ENCODE measurements around the gene ZNF429. TPM values are rescaled to one million over a fixed set of nuclear protein-coding genes. Genes with fewer than 3 reads are reported as not detected.

ZNF429 gene
- total RNA-seq, 2 donors from 2014 or later: 10.5 to 15.1 TPM

- H3K9me3 ChIP-seq: no peaks in the 10 kb centered on the region
- no peak for TF ChIP-seq CTCF (IDR thresholded peaks at IDR 0.05)
- no peak overlapping the region for H3K27ac ChIP-seq
- H3K4me3 ChIP-seq: no peak overlapping the region
- no peak overlapping the region for H3K9ac ChIP-seq (ENCODE audit: low read depth in 2 of 2, low read length in 2 of 2)
- no peaks in the 10 kb centered on the region for H3K4me1 ChIP-seq
- no peak for DNase-seq
- no peaks in the 10 kb centered on the region for H3K36me3 ChIP-seq
- H3K27me3 ChIP-seq: no peaks in the 10 kb centered on the region
- intact Hi-C loops (cut with DNase I): loop anchor here (5.0 to 10.0 kb wide), 2 partner anchors 210 to 282 kb away; no protein-coding TSS in a partner anchor
Observed at GRCh38 chr19:21484631-21485030, 20.8 kb upstream of the ZNF429 start.

- no peaks in the 10 kb centered on the region for H3K27me3 ChIP-seq
- no peak overlapping the region for H3K4me3 ChIP-seq
- H3K27ac ChIP-seq: no peak overlapping the region
- no peak for TF ChIP-seq CTCF (IDR thresholded peaks at IDR 0.05)
- no peak overlapping the region for H3K9ac ChIP-seq (ENCODE audit: low read depth in 2 of 2, low read length in 2 of 2)
- no peaks in the 10 kb centered on the region for H3K36me3 ChIP-seq
- no peaks in the 10 kb centered on the region for H3K9me3 ChIP-seq
- no peak for DNase-seq
- intact Hi-C loops (cut with DNase I): loop anchor here (10.0 kb wide), 1 partner anchor 209 kb away; no protein-coding TSS in a partner anchor
- H3K4me1 ChIP-seq: no peaks in the 10 kb centered on the region
Observed at GRCh38 chr19:21485926-21486325, 19.5 kb upstream of the ZNF429 start.

DNA sequence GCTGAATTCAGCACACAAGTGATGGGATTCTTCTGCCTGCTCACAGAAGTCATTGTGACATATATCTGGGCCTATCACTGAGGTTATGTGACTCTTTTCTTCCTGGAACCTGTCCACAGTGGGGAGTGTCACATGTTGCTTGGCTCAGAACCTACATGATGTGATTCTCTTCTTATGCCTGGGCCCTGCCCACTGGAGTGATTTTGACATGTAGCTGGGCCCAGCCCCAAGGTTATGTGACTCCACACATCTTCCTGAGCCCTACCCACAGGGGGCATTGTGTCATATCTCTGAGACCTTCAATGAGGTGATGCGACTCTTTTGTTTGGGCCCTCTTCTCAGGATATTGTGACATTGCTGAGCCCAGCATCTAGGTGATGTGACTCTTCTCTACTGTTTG is 17.4 kb upstream of the ZNF429 start:
- DNase-seq: no peak
- intact Hi-C loops (cut with DNase I): loop anchor here (10.0 kb wide), 1 partner anchor 207 kb away; no protein-coding TSS in a partner anchor
- Histone ChIP-seq H3K9ac (ENCODE audit: low read depth in 2 of 2, low read length in 2 of 2) (no peak overlapping the region), H3K9me3 (no peaks in the 10 kb centered on the region), H3K4me3 (no peak overlapping the region), H3K4me1 (no peaks in the 10 kb centered on the region), H3K27ac (no peak overlapping the region), H3K36me3 (no peaks in the 10 kb centered on the region), H3K27me3 (no peaks in the 10 kb centered on the region)
- TF ChIP-seq CTCF (IDR thresholded peaks at IDR 0.05): no peak

GRCh38 chr19:21491146-21491545 is 14.3 kb upstream of the ZNF429 start:
- no peak for TF ChIP-seq CTCF (IDR thresholded peaks at IDR 0.05)

DNA sequence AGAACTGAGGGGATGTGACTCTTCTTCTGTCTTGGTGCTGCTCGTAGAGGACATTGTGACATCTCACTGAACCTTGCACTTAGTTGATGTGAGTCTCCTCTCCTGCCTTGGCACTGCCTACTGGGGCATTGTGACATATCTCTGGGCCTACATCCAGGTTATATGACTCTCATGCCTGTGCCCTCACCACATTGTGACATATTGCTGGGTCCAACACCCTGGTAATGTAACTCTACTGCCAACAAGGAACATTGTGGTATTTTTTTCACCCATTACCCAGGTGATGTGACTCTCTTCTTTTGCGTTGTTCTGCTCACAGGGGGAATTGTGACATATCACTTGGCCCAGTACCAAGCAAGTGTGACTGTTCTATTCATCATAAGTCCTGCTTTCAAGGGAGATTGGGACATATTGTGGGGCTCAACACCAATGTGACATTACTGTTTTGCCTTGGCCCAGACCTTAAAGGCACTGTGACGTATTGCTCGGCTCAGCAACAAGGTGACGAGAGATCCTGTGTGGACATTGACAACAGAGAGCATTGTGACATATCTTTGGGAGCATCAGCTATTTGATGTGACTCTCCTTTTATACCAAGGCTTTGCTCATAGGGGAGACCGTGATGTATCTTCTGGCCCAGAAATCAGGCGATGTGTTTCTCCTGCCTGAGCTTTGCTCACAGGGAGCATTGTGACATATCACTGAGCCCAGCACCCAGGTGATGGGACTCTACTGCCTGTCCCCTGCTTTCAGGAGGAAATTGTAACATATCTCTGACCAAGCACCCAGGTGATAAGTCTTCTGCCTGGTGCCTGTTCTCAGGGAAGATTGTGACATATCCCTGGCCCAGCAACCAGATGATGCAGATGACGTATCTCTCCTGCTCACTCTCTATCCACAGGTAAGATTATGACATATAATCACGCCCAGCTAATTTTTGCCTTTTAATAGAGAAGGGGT is 12.2 kb upstream of the ZNF429 start:
- intact Hi-C loops (cut with DNase I): no loop called here
- TF ChIP-seq CTCF (IDR thresholded peaks at IDR 0.05): no peak
- Histone ChIP-seq H3K4me3 (no peak overlapping the region), H3K9ac (ENCODE audit: low read depth in 2 of 2, low read length in 2 of 2) (no peak overlapping the region), H3K27ac (no peak overlapping the region), H3K36me3 (no peaks in the 10 kb centered on the region), H3K4me1 (no peaks in the 10 kb centered on the region), H3K9me3 (no peaks in the 10 kb centered on the region), H3K27me3 (no peaks in the 10 kb centered on the region)
- DNase-seq: no peak

More at GRCh38 chr19:21491146-21491545, 14.3 kb upstream of the ZNF429 start:
- no peak overlapping the region for H3K9ac ChIP-seq (ENCODE audit: low read depth in 2 of 2, low read length in 2 of 2)
- H3K4me3 ChIP-seq: no peak overlapping the region
- no peaks in the 10 kb centered on the region for H3K9me3 ChIP-seq
- no peaks in the 10 kb centered on the region for H3K4me1 ChIP-seq
- no peaks in the 10 kb centered on the region for H3K27me3 ChIP-seq
- intact Hi-C loops (cut with DNase I): no loop called here
- no peak for DNase-seq
- no peak overlapping the region for H3K27ac ChIP-seq
- no peaks in the 10 kb centered on the region for H3K36me3 ChIP-seq

Data from colonic mucosa (tissue), 4 donors.